SK-N-SH (cell line): Measurements from ENCODE around the gene LRP1. TPM values are rescaled to one million over a fixed set of nuclear protein-coding genes. Genes with fewer than 3 reads are reported as not detected.

Experiments used
- CTCF ChIA-PET: fragments of 300-600, 350-600 bp; formaldehyde crosslinking; extraction: SDS; loops from one replicate; lab custom pipeline; 2021; lab: Yijun Ruan, JAX
- POLR2A ChIA-PET: fragments of 350-600 bp; sonication (Branson Sonifier 250); formaldehyde crosslinking; extraction: SDS; loops from one replicate; lab custom pipeline; 2020; ENCODE audit warnings: antibody characterized with exemption, inconsistent platforms; lab: Yijun Ruan, JAX
- DNase-seq: peaks from one replicate; pipeline ENCODE4 v3.0.0; 2012
- H2AFZ ChIP-seq: fragments of 200-600 bp; sonication (generic); 2 replicates; pipeline ENCODE4 v1.8.1; 2016; ENCODE audit warnings: antibody characterized with exemption, mild to moderate bottlenecking, low read depth
- H3F3A ChIP-seq: fragments of 200-600 bp; sonication (generic); replicated peaks from 2 replicates; pipeline ENCODE3; 2016; ENCODE audit warnings: antibody characterized with exemption, mild to moderate bottlenecking; ENCODE audit not compliant: insufficient read depth
- H3K27ac ChIP-seq, 2 experiments: fragments of 200-500 bp in 1 of 2; fragments of 200-600 bp in 1 of 2; sonication (Bioruptor generic) in 1 of 2; sonication (generic), shearing (Covaris generic) in 1 of 2; 2 replicates each; pipeline versions ENCODE4 v1.5.1 to v1.6.1; 2014 to 2016; ENCODE audit warnings: low read depth in 2 of 2, inconsistent platforms in 1 of 2, low read length in 1 of 2, mild to moderate bottlenecking in 1 of 2, mixed read lengths in 1 of 2
- H3K27me3 ChIP-seq: fragments of 200-600 bp; sonication (generic), shearing (Covaris generic); 2 replicates; pipeline ENCODE4 v1.6.1; 2016; ENCODE audit warnings: mixed run types; ENCODE audit not compliant: insufficient read depth
- H3K36me3 ChIP-seq, 2 experiments: fragments of 200-500 bp in 1 of 2; fragments of 200-600 bp in 1 of 2; sonication (Bioruptor generic) in 1 of 2; sonication (generic) in 1 of 2; replicated peaks in 1 of 2; 2 replicates each; pipeline versions ENCODE3 to v1.5.1; 2014 to 2016; ENCODE audit warnings: low read length in 1 of 2, mild to moderate bottlenecking in 1 of 2; ENCODE audit not compliant: insufficient read depth in 2 of 2, control insufficient read depth in 1 of 2
- H3K4me1 ChIP-seq, 2 experiments: fragments of 200-500 bp in 1 of 2; fragments of 200-600 bp in 1 of 2; sonication (Bioruptor generic) in 1 of 2; sonication (generic), shearing (Covaris generic) in 1 of 2; 2 replicates each; pipeline versions ENCODE4 v1.5.1 to v1.6.1; 2014 to 2016; ENCODE audit warnings: low read depth in 1 of 2, low read length in 1 of 2, mixed run types in 1 of 2; ENCODE audit not compliant: insufficient read depth in 2 of 2, control insufficient read depth in 1 of 2
- H3K4me2 ChIP-seq: fragments of 200-600 bp; sonication (generic), shearing (Covaris generic); 2 replicates; pipeline ENCODE4 v1.6.1; 2017; ENCODE audit warnings: mixed run types
- H3K4me3 ChIP-seq, 2 experiments: fragments of 200-500 bp in 1 of 2; fragments of 200-600 bp in 1 of 2; sonication (Bioruptor generic) in 1 of 2; sonication (generic), shearing (Covaris generic) in 1 of 2; 2 replicates each; pipeline versions ENCODE4 v1.5.1 to v1.8.1; 2014 to 2016; ENCODE audit warnings: low read depth in 2 of 2, inconsistent platforms in 1 of 2, low read length in 1 of 2, mild to moderate bottlenecking in 1 of 2, mixed read lengths in 1 of 2, moderate library complexity in 1 of 2
- H3K79me2 ChIP-seq: fragments of 200-600 bp; sonication (generic); 2 replicates; pipeline ENCODE4 v1.8.1; 2017; ENCODE audit warnings: mild to moderate bottlenecking; ENCODE audit not compliant: insufficient read depth
- H3K9ac ChIP-seq: fragments of 200-600 bp; sonication (generic); 2 replicates; pipeline ENCODE4 v1.6.1; 2017; ENCODE audit warnings: mixed run types
- H3K9me2 ChIP-seq: fragments of 200-600 bp; sonication (generic); 2 replicates; pipeline ENCODE4 v1.6.1; 2017; ENCODE audit warnings: mixed run types
- H3K9me3 ChIP-seq: fragments of 200-600 bp; sonication (generic); 2 replicates; pipeline ENCODE4 v1.6.1; 2017; ENCODE audit warnings: mixed run types, mild to moderate bottlenecking, moderate library complexity
- H4K20me1 ChIP-seq: fragments of 200-600 bp; sonication (generic); 2 replicates; pipeline ENCODE4 v1.6.1; 2017; ENCODE audit warnings: mild to moderate bottlenecking, mixed run types; ENCODE audit not compliant: insufficient read depth
- EP300 ChIP-seq, 2 experiments: IDR thresholded peaks; 2 replicates each; pipeline versions ENCODE4 v1.4.0 to v1.6.1; 2012; ENCODE audit warnings: borderline replicate concordance in 1 of 2, low read depth in 1 of 2, low read length in 1 of 2
- MXI1 ChIP-seq: IDR thresholded peaks from 2 replicates; pipeline ENCODE4 v1.6.1; 2012; ENCODE audit warnings: mild to moderate bottlenecking, low read depth, low read length, improper control_type of control experiment
- NRF1 ChIP-seq: IDR thresholded peaks from 2 replicates; pipeline ENCODE4 v1.6.1; 2012; ENCODE audit warnings: low read depth, mild to moderate bottlenecking, low read length
- POLR2AphosphoS5 ChIP-seq: IDR thresholded peaks from 2 replicates; pipeline ENCODE4 v1.6.1; 2012; ENCODE audit warnings: low read depth, low read length
- SIN3A ChIP-seq: IDR thresholded peaks from 2 replicates; pipeline ENCODE4 v1.6.1; 2012; ENCODE audit warnings: low read depth, mild to moderate bottlenecking, low read length, moderate library complexity, borderline replicate concordance
- SMC3 ChIP-seq: IDR thresholded peaks from 2 replicates; pipeline ENCODE4 v1.6.1; 2012; ENCODE audit warnings: low read depth, low read length, improper control_type of control experiment
- TAF1 ChIP-seq: IDR thresholded peaks from 2 replicates; pipeline ENCODE4 v1.6.1; 2012; ENCODE audit warnings: low read depth, mild to moderate bottlenecking, low read length, moderate library complexity, borderline replicate concordance
- TEAD4 ChIP-seq: IDR thresholded peaks from 2 replicates; pipeline ENCODE4 v1.4.0; 2012; ENCODE audit warnings: mild to moderate bottlenecking, borderline replicate concordance; ENCODE audit not compliant: insufficient read depth
- WGBS: methylation state at CpG from one replicate; pipeline ENCODE4 v1.1.6; 2017; ENCODE audit warnings: low lambda C conversion rate; 5-methylcytosine and 5-hydroxymethylcytosine counted together
- polyA plus RNA-seq, 3 experiments: library from polyadenylated mRNA; depleted of rRNA; stranded (reverse); fragments of >200 nt; gene quantifications; 2 replicates each; pipeline ENCODE4 v1.2.3, GENCODE V29; 2012
- TF ChIP-seq, protein P1 (sequence below): IDR thresholded peaks from 2 replicates; pipeline ENCODE4 v1.4.0; 2012; ENCODE audit warnings: low read depth, borderline replicate concordance
- TF ChIP-seq, protein P2 (sequence below): fragments of 200-600 bp; sonication (generic); IDR thresholded peaks from 2 replicates; pipeline ENCODE4 v1.6.1; 2017; ENCODE audit warnings: antibody characterized with exemption, mild to moderate bottlenecking, moderate library complexity
- TF ChIP-seq, protein P3 (sequence below): IDR thresholded peaks from 2 replicates; pipeline ENCODE4 v1.6.1; 2012; ENCODE audit warnings: mild to moderate bottlenecking, low read depth, low read length, moderate library complexity
- TF ChIP-seq, protein P4 (sequence below): IDR thresholded peaks from 2 replicates; pipeline ENCODE4 v1.4.0; 2012; ENCODE audit warnings: low read depth

Gene LRP1
- polyA plus RNA-seq, 1 of the 3 experiments (the other 2 are of a cell fraction) = 55.0 TPM

DNA sequence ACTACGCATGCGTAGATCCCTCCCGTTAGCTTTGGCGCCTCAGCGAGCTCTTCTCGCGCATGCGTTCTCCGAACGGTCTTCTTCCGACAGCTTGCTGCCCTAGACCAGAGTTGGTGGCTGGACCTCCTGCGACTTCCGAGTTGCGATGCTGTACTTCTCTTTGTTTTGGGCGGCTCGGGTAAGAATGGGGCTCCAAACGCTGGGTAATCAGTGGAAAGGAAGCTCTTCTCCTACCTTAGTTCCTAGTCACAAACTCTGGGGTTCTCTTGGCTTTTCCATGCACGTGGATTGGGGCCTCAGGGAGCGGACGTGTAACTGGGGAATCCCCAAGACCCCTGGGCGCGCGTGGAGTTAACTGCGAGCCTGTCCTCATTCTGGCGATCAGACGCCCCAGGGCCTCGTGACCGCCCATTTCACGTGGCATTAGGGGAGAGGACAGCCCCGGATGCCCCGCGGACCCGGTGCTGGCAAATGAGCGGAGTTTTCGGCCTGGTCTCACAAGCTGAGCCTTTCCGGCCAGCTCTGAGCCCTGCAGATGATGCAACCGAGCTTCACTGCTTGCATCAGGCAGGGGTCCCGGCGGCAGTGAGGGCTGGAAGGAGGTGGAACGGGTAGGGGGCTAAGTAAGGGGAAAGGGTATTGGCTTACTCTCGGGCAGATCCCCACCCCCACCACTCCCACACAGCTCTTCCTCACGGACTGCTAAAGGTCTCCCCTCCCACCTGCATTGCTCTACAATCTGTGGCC lies 101.5 kb downstream of the LRP1 start, which contains the start of gene SHMT2:
Gene SHMT2 (plus strand): TSS at position 78 of the 747 bp plus-strand sequence. CDS start 68 bp downstream, at position 146.
- WGBS = under 1% methylated on average over 28 of the region's 42 CpGs
- Histone ChIP-seq H3K9me2 (no peaks in the 10 kb centered on the region), H3K79me2 (peaks cover 28% of the 10 kb centered on the region), H2AFZ (peak within 1 kb of the TSS; percentile 91), H3K4me1 (peaks cover 0 to 24% of the 10 kb centered on the region in 2 experiments; a peak in 1 of 4 replicates), H3K4me2 (peak within 1 kb of the TSS; percentile 98), H3K4me3 (peak within 1 kb of the TSS; percentile 88 to 94), H3F3A (no peaks in the 10 kb centered on the region), H3K36me3 (peaks cover 22 to 34% of the 10 kb centered on the region in 2 experiments), H4K20me1 (no peaks in the 10 kb centered on the region), H3K9me3 (no peaks in the 10 kb centered on the region), H3K27ac (peak within 1 kb of the TSS; percentile 75 to 87), H3K9ac (peak within 1 kb of the TSS; percentile 96), H3K27me3 (no peaks in the 10 kb centered on the region)
- ChIA-PET POLR2A (interaction anchor here (0.6 to 2.6 kb wide), 6 partner anchors 10 to 290 kb away, joined by 3 to 43 read pairs (median 3); no protein-coding TSS in a partner anchor), CTCF (interaction anchor here (0.7 to 31.5 kb wide), 9 partner anchors 11 to 233 kb away, joined by 3 to 937 read pairs (median 5); partner anchors contain the start of gene NXPH4)
- TF ChIP-seq MXI1 = peak; percentile 93
- TF ChIP-seq NRF1 = peak; percentile 95
- TF ChIP-seq, protein P1, sequence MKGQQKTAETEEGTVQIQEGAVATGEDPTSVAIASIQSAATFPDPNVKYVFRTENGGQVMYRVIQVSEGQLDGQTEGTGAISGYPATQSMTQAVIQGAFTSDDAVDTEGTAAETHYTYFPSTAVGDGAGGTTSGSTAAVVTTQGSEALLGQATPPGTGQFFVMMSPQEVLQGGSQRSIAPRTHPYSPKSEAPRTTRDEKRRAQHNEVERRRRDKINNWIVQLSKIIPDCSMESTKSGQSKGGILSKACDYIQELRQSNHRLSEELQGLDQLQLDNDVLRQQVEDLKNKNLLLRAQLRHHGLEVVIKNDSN = peak; percentile 60; the same call in 1 of the 2 replicates
- TF ChIP-seq, protein P2, sequence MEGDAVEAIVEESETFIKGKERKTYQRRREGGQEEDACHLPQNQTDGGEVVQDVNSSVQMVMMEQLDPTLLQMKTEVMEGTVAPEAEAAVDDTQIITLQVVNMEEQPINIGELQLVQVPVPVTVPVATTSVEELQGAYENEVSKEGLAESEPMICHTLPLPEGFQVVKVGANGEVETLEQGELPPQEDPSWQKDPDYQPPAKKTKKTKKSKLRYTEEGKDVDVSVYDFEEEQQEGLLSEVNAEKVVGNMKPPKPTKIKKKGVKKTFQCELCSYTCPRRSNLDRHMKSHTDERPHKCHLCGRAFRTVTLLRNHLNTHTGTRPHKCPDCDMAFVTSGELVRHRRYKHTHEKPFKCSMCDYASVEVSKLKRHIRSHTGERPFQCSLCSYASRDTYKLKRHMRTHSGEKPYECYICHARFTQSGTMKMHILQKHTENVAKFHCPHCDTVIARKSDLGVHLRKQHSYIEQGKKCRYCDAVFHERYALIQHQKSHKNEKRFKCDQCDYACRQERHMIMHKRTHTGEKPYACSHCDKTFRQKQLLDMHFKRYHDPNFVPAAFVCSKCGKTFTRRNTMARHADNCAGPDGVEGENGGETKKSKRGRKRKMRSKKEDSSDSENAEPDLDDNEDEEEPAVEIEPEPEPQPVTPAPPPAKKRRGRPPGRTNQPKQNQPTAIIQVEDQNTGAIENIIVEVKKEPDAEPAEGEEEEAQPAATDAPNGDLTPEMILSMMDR = no peak
- no peak for TF ChIP-seq TEAD4
- TF ChIP-seq, protein P3, sequence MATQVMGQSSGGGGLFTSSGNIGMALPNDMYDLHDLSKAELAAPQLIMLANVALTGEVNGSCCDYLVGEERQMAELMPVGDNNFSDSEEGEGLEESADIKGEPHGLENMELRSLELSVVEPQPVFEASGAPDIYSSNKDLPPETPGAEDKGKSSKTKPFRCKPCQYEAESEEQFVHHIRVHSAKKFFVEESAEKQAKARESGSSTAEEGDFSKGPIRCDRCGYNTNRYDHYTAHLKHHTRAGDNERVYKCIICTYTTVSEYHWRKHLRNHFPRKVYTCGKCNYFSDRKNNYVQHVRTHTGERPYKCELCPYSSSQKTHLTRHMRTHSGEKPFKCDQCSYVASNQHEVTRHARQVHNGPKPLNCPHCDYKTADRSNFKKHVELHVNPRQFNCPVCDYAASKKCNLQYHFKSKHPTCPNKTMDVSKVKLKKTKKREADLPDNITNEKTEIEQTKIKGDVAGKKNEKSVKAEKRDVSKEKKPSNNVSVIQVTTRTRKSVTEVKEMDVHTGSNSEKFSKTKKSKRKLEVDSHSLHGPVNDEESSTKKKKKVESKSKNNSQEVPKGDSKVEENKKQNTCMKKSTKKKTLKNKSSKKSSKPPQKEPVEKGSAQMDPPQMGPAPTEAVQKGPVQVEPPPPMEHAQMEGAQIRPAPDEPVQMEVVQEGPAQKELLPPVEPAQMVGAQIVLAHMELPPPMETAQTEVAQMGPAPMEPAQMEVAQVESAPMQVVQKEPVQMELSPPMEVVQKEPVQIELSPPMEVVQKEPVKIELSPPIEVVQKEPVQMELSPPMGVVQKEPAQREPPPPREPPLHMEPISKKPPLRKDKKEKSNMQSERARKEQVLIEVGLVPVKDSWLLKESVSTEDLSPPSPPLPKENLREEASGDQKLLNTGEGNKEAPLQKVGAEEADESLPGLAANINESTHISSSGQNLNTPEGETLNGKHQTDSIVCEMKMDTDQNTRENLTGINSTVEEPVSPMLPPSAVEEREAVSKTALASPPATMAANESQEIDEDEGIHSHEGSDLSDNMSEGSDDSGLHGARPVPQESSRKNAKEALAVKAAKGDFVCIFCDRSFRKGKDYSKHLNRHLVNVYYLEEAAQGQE = no peak
- TF ChIP-seq SIN3A = peak; percentile 58; the same call in 1 of the 2 replicates
- no peak for TF ChIP-seq EP300 (IDR thresholded peaks at IDR 0.05; ENCODE audit: borderline replicate concordance in 1 of 2, low read depth in 1 of 2, low read length in 1 of 2)
- no peak for TF ChIP-seq SMC3
- TF ChIP-seq TAF1 = peak; percentile 42; the same call in 1 of the 2 replicates
- TF ChIP-seq, protein P4, sequence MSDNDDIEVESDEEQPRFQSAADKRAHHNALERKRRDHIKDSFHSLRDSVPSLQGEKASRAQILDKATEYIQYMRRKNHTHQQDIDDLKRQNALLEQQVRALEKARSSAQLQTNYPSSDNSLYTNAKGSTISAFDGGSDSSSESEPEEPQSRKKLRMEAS = peak; percentile 94
- TF ChIP-seq POLR2AphosphoS5 = 0 out of 2 replicates have a peak, but pooled peaks have one; percentile 44
- peak; percentile 98 for DNase-seq
